ENCODE measurements around the gene KIF3B.
A peak's percentile ranks its signal among the peaks of the same experiment; 100 is the strongest.
"Not testable (repeated sequence)": the region's sequence is repeated elsewhere in the genome, so short reads cannot be mapped to it uniquely, and the experiment has no call there.

The KIF3B gene

GRCh38 chr20:32338665-32339064 lies 61.2 kb downstream of the KIF3B start:
- Histone ChIP-seq H3K9ac (ENCODE audit: low read length) (no peak overlapping the region), H3K4me3 (ENCODE audit: low read depth, low read length, poor library complexity, severe bottlenecking) (no peak overlapping the region), H3K9me2 (ENCODE audit: low read depth, low read length) (no peaks in the 10 kb centered on the region), H3K27ac (ENCODE audit: low read depth, low read length, poor library complexity, severe bottlenecking) (peak overlapping the region; percentile 86), H3F3A (ENCODE audit: insufficient read depth, low read length) (no peaks in the 10 kb centered on the region), H2AFZ (ENCODE audit: low read length) (no peak overlapping the region), H3K79me2 (ENCODE audit: insufficient read depth, low read length) (no peaks in the 10 kb centered on the region), H3K4me1 (ENCODE audit: insufficient read depth, low read length, severe bottlenecking) (peaks cover 37% of the 10 kb centered on the region), H3K9me3 (ENCODE audit: low read length) (no peaks in the 10 kb centered on the region), H3K36me3 (ENCODE audit: insufficient read depth, low read length) (peaks cover 6% of the 10 kb centered on the region; the same call in 1 of the 2 replicates), H4K20me1 (ENCODE audit: insufficient read depth, low read length) (no peaks in the 10 kb centered on the region), H3K4me2 (ENCODE audit: low read length) (no peak overlapping the region), H3K27me3 (ENCODE audit: insufficient read depth, low read length) (no peaks in the 10 kb centered on the region)
- TF ChIP-seq EZH2 (IDR thresholded peaks at IDR 0.05; ENCODE audit: borderline replicate concordance, low read length), result no peak
- TF ChIP-seq CTCF (IDR thresholded peaks at IDR 0.05; ENCODE audit: low read length), result no peak

- no peaks in the 10 kb centered on the region for H3K27me3 ChIP-seq (ENCODE audit: insufficient read depth, low read length)
- H3K9me2 ChIP-seq (ENCODE audit: low read depth, low read length), result no peaks in the 10 kb centered on the region
- no peaks in the 10 kb centered on the region for H3F3A ChIP-seq (ENCODE audit: insufficient read depth, low read length)
- H3K79me2 ChIP-seq (ENCODE audit: insufficient read depth, low read length), result no peaks in the 10 kb centered on the region
- peaks cover 34% of the 10 kb centered on the region for H3K4me1 ChIP-seq (ENCODE audit: insufficient read depth, low read length, severe bottlenecking)
- no peak overlapping the region for H2AFZ ChIP-seq (ENCODE audit: low read length)
- H3K27ac ChIP-seq (ENCODE audit: low read depth, low read length, poor library complexity, severe bottlenecking), result peak overlapping the region; percentile 86
- H3K9ac ChIP-seq (ENCODE audit: low read length), result no peak overlapping the region
- H4K20me1 ChIP-seq (ENCODE audit: insufficient read depth, low read length), result no peaks in the 10 kb centered on the region
- no peaks in the 10 kb centered on the region for H3K9me3 ChIP-seq (ENCODE audit: low read length)
- no peak for TF ChIP-seq EZH2 (IDR thresholded peaks at IDR 0.05; ENCODE audit: borderline replicate concordance, low read length)
- TF ChIP-seq CTCF (IDR thresholded peaks at IDR 0.05; ENCODE audit: low read length), result no peak
- no peak overlapping the region for H3K4me2 ChIP-seq (ENCODE audit: low read length)
- peaks cover 3% of the 10 kb centered on the region; the same call in 1 of the 2 replicates for H3K36me3 ChIP-seq (ENCODE audit: insufficient read depth, low read length)
- H3K4me3 ChIP-seq (ENCODE audit: low read depth, low read length, poor library complexity, severe bottlenecking), result no peak overlapping the region
Measured at GRCh38 chr20:32339116-32339515, 61.7 kb downstream of the KIF3B start.

GRCh38 chr20:32341053-32341452 lies 63.6 kb downstream of the KIF3B start:
- not testable (repeated sequence) for H3K4me3 ChIP-seq (ENCODE audit: low read depth, low read length, poor library complexity, severe bottlenecking); H3K27me3 ChIP-seq (ENCODE audit: insufficient read depth, low read length); H3K27ac ChIP-seq (ENCODE audit: low read depth, low read length, poor library complexity, severe bottlenecking); H3K9me2 ChIP-seq (ENCODE audit: low read depth, low read length); H2AFZ ChIP-seq (ENCODE audit: low read length); H3K79me2 ChIP-seq (ENCODE audit: insufficient read depth, low read length); H3K36me3 ChIP-seq (ENCODE audit: insufficient read depth, low read length); H4K20me1 ChIP-seq (ENCODE audit: insufficient read depth, low read length); H3K4me2 ChIP-seq (ENCODE audit: low read length); H3F3A ChIP-seq (ENCODE audit: insufficient read depth, low read length); H3K9me3 ChIP-seq (ENCODE audit: low read length); H3K9ac ChIP-seq (ENCODE audit: low read length)
- H3K4me1 ChIP-seq (ENCODE audit: insufficient read depth, low read length, severe bottlenecking), result peaks cover 46% of the 10 kb centered on the region

GRCh38 chr20:32343439-32343838 lies 66.0 kb downstream of the KIF3B start:
- TF ChIP-seq CTCF (IDR thresholded peaks at IDR 0.05; ENCODE audit: low read length), result no peak
- Histone ChIP-seq H3K4me2 (ENCODE audit: low read length) (no peak overlapping the region), H3K4me3 (ENCODE audit: low read depth, low read length, poor library complexity, severe bottlenecking) (no peak overlapping the region), H3K9me2 (ENCODE audit: low read depth, low read length) (no peaks in the 10 kb centered on the region), H3K4me1 (ENCODE audit: insufficient read depth, low read length, severe bottlenecking) (peaks cover 33% of the 10 kb centered on the region), H2AFZ (ENCODE audit: low read length) (no peak overlapping the region), H3K79me2 (ENCODE audit: insufficient read depth, low read length) (no peaks in the 10 kb centered on the region), H3K9me3 (ENCODE audit: low read length) (no peaks in the 10 kb centered on the region), H3K9ac (ENCODE audit: low read length) (no peak overlapping the region), H3K27ac (ENCODE audit: low read depth, low read length, poor library complexity, severe bottlenecking) (no peak overlapping the region), H3F3A (ENCODE audit: insufficient read depth, low read length) (no peaks in the 10 kb centered on the region), H4K20me1 (ENCODE audit: insufficient read depth, low read length) (no peaks in the 10 kb centered on the region), H3K36me3 (ENCODE audit: insufficient read depth, low read length) (no peaks in the 10 kb centered on the region), H3K27me3 (ENCODE audit: insufficient read depth, low read length) (no peaks in the 10 kb centered on the region)
